ENCODE measurements around the gene C16orf54. TPM values are rescaled to one million over a fixed set of nuclear protein-coding genes. Genes with fewer than 3 reads are reported as not detected.

The C16orf54 gene
- total RNA-seq, 1 donor from 2014 or later, result 2.1 TPM

DNA sequence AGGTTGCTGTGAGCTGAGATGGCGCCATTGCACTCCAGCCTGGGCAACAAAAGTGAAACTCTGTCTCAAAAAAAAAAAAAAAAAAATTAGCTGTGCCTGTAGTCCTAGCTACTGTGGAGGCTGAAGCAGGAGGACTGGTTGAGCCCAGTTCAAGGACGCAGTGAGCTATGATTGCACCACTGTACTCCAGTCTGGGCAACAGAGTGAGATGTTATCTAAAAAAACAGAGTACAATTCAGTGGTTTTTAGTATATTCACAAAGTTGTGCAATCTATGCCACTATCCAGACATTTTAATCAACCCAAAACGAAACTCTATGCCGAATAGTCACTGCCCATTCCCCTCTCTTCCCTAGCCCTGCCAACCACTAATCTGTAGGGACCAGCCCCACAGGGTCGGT is 25.1 kb downstream of the C16orf54 start:
- no peak for DNase-seq (ENCODE audit: extremely low spot score, unreplicated experiment)
- peak overlapping the region; percentile 48 for H3K27ac Mint-ChIP-seq
- TF ChIP-seq, protein P1, sequence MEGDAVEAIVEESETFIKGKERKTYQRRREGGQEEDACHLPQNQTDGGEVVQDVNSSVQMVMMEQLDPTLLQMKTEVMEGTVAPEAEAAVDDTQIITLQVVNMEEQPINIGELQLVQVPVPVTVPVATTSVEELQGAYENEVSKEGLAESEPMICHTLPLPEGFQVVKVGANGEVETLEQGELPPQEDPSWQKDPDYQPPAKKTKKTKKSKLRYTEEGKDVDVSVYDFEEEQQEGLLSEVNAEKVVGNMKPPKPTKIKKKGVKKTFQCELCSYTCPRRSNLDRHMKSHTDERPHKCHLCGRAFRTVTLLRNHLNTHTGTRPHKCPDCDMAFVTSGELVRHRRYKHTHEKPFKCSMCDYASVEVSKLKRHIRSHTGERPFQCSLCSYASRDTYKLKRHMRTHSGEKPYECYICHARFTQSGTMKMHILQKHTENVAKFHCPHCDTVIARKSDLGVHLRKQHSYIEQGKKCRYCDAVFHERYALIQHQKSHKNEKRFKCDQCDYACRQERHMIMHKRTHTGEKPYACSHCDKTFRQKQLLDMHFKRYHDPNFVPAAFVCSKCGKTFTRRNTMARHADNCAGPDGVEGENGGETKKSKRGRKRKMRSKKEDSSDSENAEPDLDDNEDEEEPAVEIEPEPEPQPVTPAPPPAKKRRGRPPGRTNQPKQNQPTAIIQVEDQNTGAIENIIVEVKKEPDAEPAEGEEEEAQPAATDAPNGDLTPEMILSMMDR (conservative IDR thresholded peaks at IDR 0.05), result no peak
- H3K36me3 Mint-ChIP-seq, result no peaks in the 10 kb centered on the region
- H3K9me3 Mint-ChIP-seq, result no peaks in the 10 kb centered on the region
- H3K4me3 Mint-ChIP-seq, result no peak overlapping the region
- no peaks in the 10 kb centered on the region for H3K27me3 Mint-ChIP-seq
- H3K4me1 Mint-ChIP-seq (ENCODE audit: unreplicated experiment), result peaks cover 8% of the 10 kb centered on the region

DNA sequence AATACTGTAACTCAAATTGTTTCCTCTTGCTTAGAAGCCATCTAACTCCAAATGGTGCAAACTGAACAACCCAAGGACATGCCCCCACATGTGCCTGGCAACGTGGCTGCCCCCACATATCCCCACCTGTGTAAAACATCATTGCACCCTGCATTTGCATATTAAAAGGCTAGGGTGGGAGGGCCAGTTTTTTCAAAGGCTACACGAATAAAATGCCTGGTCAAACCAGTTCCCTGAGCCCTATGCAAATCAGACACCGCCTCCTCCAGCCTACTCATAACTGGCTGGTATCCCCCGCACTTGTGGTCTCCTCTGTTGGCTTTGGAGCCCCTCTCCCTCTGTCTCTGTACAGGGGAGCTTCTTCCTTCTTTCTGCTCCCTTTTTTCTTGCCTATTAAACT is 26.7 kb downstream of the C16orf54 start:
- H3K36me3 Mint-ChIP-seq, result no peaks in the 10 kb centered on the region
- no peaks in the 10 kb centered on the region for H3K9me3 Mint-ChIP-seq
- no peak overlapping the region for H3K27ac Mint-ChIP-seq
- DNase-seq (ENCODE audit: extremely low spot score, unreplicated experiment), result no peak
- peaks cover 16% of the 10 kb centered on the region for H3K4me1 Mint-ChIP-seq (ENCODE audit: unreplicated experiment)
- H3K4me3 Mint-ChIP-seq, result no peak overlapping the region
- no peaks in the 10 kb centered on the region for H3K27me3 Mint-ChIP-seq
- TF ChIP-seq, protein P1 (conservative IDR thresholded peaks at IDR 0.05), result no peak

DNA sequence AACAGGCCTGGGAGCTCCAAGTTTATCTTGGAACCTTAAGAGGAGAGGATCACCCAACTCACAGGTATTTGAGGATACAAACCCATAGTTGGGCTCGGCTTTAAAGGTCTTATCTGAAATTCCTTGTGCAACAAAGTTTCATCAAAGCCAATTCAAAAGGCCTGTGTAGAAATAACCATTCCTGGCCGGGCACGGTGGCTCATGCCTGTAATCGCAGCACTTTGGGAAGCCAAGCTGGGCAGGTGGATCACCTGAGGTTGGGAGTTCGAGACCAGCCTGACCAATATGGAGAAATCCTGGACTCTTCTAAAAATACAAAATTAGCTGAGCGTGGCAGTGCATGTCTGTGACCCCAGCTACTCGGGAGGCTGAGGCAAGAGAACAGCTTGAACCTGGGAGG is 28.7 kb downstream of the C16orf54 start:
- H3K36me3 Mint-ChIP-seq, result no peaks in the 10 kb centered on the region

DNA sequence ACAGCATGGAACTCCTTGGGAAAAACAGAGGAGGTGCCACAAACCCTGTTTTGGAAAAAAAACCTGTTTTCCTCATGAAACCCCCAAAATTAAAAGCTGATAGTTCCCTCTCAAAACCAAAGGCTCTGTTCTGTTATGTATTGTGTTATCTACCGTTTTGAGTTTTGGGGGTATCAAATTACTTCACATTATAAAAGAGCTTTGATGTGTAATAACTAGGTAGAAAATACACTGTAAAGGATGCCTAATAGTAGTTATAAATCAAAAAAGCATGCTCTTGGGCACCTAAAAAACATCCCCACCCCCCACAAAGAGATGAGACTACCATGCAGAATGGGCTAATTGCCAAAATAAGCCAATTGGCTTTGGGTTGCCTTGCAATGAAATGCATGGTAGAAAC is 30.8 kb downstream of the C16orf54 start:
- Mint-ChIP-seq H3K27me3 (peaks cover 4% of the 10 kb centered on the region), H3K9me3 (peaks cover 5% of the 10 kb centered on the region), H3K36me3 (no peaks in the 10 kb centered on the region), H3K4me3 (no peak overlapping the region), H3K27ac (no peak overlapping the region), H3K4me1 (ENCODE audit: unreplicated experiment) (peaks cover 16% of the 10 kb centered on the region)
- no peak for DNase-seq (ENCODE audit: extremely low spot score, unreplicated experiment)
- TF ChIP-seq, protein P1 (conservative IDR thresholded peaks at IDR 0.05), result no peak

More for the DNA sequence above, 28.7 kb downstream of the C16orf54 start:
- Mint-ChIP-seq H3K27ac (no peak overlapping the region), H3K9me3 (no peaks in the 10 kb centered on the region), H3K27me3 (no peaks in the 10 kb centered on the region), H3K4me3 (no peak overlapping the region), H3K4me1 (ENCODE audit: unreplicated experiment) (peaks cover 16% of the 10 kb centered on the region)
- no peak for DNase-seq (ENCODE audit: extremely low spot score, unreplicated experiment)
- TF ChIP-seq, protein P1 (conservative IDR thresholded peaks at IDR 0.05), result no peak

DNA sequence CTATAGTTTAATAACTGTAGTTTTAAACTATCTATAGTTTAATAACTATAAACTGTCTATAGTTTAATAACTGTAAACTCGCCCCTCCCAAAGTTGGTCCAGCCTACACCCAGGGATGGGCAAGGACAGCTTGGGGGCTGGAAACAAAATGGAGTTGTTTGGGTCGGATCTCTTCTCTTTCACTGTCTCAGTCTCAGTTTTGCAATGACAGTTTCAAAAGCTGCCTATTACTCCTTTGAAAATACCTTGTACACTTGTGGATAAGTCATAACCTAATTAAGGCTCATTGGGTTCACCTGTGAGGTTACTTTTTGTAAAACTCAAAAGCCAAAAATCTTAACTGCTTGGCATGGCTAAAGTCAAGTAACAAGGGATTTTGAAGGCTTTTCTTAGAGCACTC is 31.4 kb downstream of the C16orf54 start:
- Mint-ChIP-seq H3K27ac (no peak overlapping the region), H3K27me3 (peaks cover 4% of the 10 kb centered on the region), H3K36me3 (no peaks in the 10 kb centered on the region), H3K4me3 (no peak overlapping the region), H3K4me1 (ENCODE audit: unreplicated experiment) (peaks cover 21% of the 10 kb centered on the region), H3K9me3 (peaks cover 10% of the 10 kb centered on the region)
- DNase-seq (ENCODE audit: extremely low spot score, unreplicated experiment), result no peak
- TF ChIP-seq, protein P1 (conservative IDR thresholded peaks at IDR 0.05), result no peak

DNA sequence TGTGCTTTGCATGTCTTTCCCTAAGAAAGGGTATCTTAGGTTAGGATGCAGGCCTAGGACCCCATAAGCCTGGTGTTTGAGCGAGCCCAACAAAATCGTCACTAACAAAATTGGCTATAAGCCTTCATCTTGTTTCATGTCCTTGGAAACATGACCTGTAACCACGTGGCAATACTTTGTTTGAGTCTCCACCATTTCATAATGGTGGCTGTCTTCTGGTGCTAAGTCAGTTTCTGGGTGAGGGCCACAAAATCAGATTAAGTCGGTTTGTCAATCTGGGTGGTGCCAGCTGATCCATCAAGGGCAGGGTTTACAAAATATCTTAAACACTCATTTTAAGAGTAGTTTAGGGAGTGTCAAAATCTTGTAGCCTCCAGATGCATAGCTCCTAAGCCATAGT is 33.0 kb downstream of the C16orf54 start:
- no peaks in the 10 kb centered on the region for H3K36me3 Mint-ChIP-seq
- H3K4me3 Mint-ChIP-seq, result no peak overlapping the region
- peaks cover 4% of the 10 kb centered on the region for H3K27me3 Mint-ChIP-seq
- H3K4me1 Mint-ChIP-seq (ENCODE audit: unreplicated experiment), result peaks cover 21% of the 10 kb centered on the region
- H3K9me3 Mint-ChIP-seq, result peaks cover 10% of the 10 kb centered on the region
- DNase-seq (ENCODE audit: extremely low spot score, unreplicated experiment), result no peak
- TF ChIP-seq, protein P1 (conservative IDR thresholded peaks at IDR 0.05), result no peak
- no peak overlapping the region for H3K27ac Mint-ChIP-seq
